ENCODE measurements around the gene BIRC2. TPM values are rescaled to one million over a fixed set of nuclear protein-coding genes. Genes with fewer than 3 reads are reported as not detected.

The BIRC2 gene
- total RNA-seq, 1 experiment from 2014 or later, result 28.2 TPM

GRCh38 chr11:102343809-102344208, 3.2 kb upstream of the BIRC2 start:
- Histone ChIP-seq H3T11ph (ENCODE audit: low read length) (no peak overlapping the region), H4K8ac (replicated peaks; ENCODE audit: insufficient read length, low read depth, low read length) (no peak overlapping the region), H3K4ac (ENCODE audit: low read depth, low read length) (no peak overlapping the region), H2BK12ac (ENCODE audit: insufficient read length, low read depth, low read length) (no peak overlapping the region), H3K79me1 (ENCODE audit: insufficient read depth, low read depth, low read length, poor library complexity, severe bottlenecking) (no peaks in the 10 kb centered on the region), H4K5ac (ENCODE audit: insufficient read length, low read depth, low read length) (no peak overlapping the region), H2AK5ac (ENCODE audit: insufficient read length, low read length) (no peak overlapping the region), H3K27ac (ENCODE audit: insufficient read length, low read depth, low read length) (no peak overlapping the region), H3K18ac (ENCODE audit: insufficient read length, low read depth, low read length) (no peak overlapping the region), H3K4me2 (ENCODE audit: insufficient read depth, insufficient read length, low read length) (no peak overlapping the region), H3K14ac (ENCODE audit: insufficient read depth, low read length) (no peak overlapping the region), H3K23me2 (ENCODE audit: insufficient read length, low read depth, low read length, poor library complexity, severe bottlenecking) (peaks cover 5% of the 10 kb centered on the region), H2AFZ (ENCODE audit: low read length) (no peak overlapping the region), H3K9me3 (ENCODE audit: control insufficient read depth, low read depth, low read length) (no peaks in the 10 kb centered on the region), H2BK15ac (ENCODE audit: low read depth, low read length) (no peak overlapping the region), H3K4me1 (ENCODE audit: insufficient read depth, low read length) (no peaks in the 10 kb centered on the region), H3K23ac (ENCODE audit: insufficient read length, low read depth, low read length) (no peak overlapping the region), H2BK20ac (ENCODE audit: low read depth, low read length, poor library complexity, severe bottlenecking) (no peak overlapping the region), H4K91ac (ENCODE audit: insufficient read length, low read depth, low read length) (no peak overlapping the region), H4K20me1 (ENCODE audit: control insufficient read depth, insufficient read depth, insufficient read length) (no peaks in the 10 kb centered on the region), H3K27me3 (ENCODE audit: insufficient read depth, low read length) (no peaks in the 10 kb centered on the region), H3K79me2 (ENCODE audit: insufficient read depth, low read length) (peaks cover 4% of the 10 kb centered on the region; the same call in 1 of the 2 replicates), H3K9ac (ENCODE audit: extremely low read depth, insufficient read length, low read length) (no peak overlapping the region), H2BK120ac (ENCODE audit: low read depth, low read length, poor library complexity, severe bottlenecking) (no peak overlapping the region), H3K56ac (ENCODE audit: insufficient read length, low read depth, low read length) (no peak overlapping the region), H2BK5ac (ENCODE audit: insufficient read length, low read length) (no peak overlapping the region)
- no peak for DNase-seq
- Mint-ChIP-seq H3K27me3 (ENCODE audit: low read depth) (no peaks in the 10 kb centered on the region), H3K36me3 (ENCODE audit: insufficient read depth in 1 of 3, low read depth in 3 of 3) (no peaks in the 10 kb centered on the region), H3K4me1 (peaks cover 16 to 20% of the 10 kb centered on the region in 2 experiments), H3K9me3 (no peaks in the 10 kb centered on the region), H3K27ac (no peak overlapping the region), H3K4me3 (no peak overlapping the region)
- no CpG with 5 or more reads among the region's 1 CpG for WGBS (ENCODE audit: extremely low coverage, insufficient read length, low lambda C conversion rate)
- TF ChIP-seq CTCF (conservative IDR thresholded peaks at IDR 0.05), result no peak
